Measurements from ENCODE around the gene MMP24.
"Not testable (repeated sequence)": the region's sequence is repeated elsewhere in the genome, so short reads cannot be mapped to it uniquely, and the experiment has no call there.

MMP24 gene

DNA sequence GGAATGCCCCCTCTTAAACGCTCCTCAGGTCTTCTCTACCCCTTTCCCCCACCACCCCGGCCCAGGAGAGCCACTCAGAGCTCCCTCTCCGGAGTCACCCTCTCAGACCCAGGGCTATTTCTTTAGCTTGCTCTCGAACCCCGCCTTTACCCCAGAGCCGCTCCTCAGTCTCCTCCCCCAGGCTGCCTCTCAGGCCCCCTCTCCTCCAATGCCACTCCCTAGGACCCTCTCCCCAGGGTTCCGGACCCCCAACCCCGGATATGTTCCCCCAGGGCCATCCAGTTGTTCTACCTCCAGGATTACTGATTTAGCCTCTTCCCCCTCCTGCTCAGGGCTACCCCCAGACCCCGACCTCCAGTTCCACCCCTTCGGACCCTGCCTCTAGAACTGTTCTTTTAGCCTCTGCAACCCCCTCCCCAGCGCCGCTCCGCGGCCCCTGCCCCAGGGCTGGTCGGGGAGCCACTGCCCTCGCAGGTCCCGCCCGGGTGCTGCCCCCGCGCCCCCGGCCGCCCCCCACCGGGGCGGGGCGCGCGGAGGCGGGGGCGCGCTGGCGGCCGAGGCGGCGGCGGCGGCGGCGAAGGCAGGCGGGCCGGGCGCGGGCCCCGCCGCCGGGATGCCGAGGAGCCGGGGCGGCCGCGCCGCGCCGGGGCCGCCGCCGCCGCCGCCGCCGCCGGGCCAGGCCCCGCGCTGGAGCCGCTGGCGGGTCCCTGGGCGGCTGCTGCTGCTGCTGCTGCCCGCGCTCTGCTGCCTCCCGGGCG is at the start of gene MMP24:
TSS of gene MMP24 (plus strand) at position 565 of the 758 bp plus-strand sequence. CDS start at position 614, 49 bp downstream.
- no peak for DNase-seq (ENCODE audit: low read depth in 2 of 2)

- DNase-seq (ENCODE audit: low read depth in 2 of 2): no peak
Observed at GRCh38 chr20:35179292-35180212, 46.9 kb upstream of the MMP24 start.

- DNase-seq (ENCODE audit: low read depth in 2 of 2): no peak
Observed at GRCh38 chr20:35180266-35180665, 46.2 kb upstream of the MMP24 start.

DNA sequence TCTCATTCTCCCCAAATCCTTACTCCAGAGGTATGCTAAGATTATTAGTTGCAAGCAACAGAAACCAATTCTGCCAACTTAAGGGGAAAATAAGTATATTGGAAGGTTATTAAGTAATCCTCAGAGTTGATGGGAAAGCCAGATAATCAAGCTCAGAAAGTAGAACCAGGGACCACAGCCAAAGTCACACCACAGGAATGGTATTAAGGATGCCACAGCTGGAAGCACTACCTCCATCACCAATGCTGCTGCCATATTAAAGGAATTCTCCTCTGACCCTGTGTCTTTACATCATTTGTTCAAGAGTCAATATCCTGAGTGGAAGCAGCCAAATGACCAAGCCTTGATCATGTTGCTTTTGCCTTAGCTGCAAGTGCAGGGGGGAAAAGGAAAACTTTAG is 44.8 kb upstream of the MMP24 start:
- DNase-seq (ENCODE audit: low read depth in 2 of 2): no peak

- not testable (repeated sequence) for DNase-seq (ENCODE audit: low read depth in 2 of 2)
Observed at GRCh38 chr20:35186691-35187289, 39.7 kb upstream of the MMP24 start.

DNA sequence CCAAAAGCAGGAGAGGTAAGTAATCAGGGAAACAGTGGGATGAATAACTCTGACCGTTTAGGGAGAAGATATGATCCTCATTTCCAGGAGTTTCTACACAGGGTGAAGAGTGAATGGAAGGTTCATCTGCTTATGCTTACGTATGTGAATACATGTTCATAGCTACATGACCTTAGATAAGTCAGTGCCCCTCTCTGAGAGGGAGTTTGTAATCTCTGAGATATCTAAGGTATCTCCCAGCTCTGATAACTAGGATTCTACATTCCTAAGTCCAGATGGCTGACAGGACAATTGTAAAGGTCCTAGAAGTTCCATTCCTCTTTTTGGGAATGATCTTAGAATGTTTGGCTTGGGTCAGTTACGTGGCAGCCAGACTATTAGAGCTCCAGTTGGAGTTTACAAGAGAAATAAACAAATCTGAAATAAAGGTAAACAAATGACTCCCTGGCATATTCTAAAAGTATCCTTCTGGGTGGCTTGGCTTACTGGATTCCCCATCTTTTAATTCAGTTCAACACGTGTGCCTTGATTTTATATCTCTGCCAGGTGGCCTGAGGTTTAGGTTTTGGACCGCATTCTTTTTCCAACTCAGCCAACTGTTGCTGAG is 38.8 kb upstream of the MMP24 start:
- DNase-seq (ENCODE audit: low read depth in 2 of 2): no peak

GRCh38 chr20:35189223-35189622 is 37.3 kb upstream of the MMP24 start:
- DNase-seq (ENCODE audit: low read depth in 2 of 2): not testable (repeated sequence)

DNA sequence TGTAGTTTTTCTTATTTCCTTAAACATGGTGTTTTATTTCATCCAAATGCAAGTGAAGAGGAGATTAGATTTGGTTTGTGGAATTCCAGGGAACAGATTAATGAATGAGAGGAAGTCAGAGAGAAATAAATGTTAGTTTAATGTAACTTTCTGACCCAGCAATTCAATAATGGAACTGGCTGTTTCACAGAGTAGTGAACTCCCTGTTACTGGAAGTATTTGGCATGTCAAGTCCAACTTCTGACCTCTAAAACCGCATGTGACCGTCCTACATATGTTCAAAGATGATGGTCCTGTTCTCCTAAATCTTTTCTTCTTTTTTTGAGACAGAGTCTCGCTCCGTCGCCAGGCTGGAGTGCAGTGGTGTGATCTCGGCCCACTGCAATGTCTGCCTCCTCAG is 35.9 kb upstream of the MMP24 start:
- DNase-seq (ENCODE audit: low read depth in 2 of 2): no peak

DNA sequence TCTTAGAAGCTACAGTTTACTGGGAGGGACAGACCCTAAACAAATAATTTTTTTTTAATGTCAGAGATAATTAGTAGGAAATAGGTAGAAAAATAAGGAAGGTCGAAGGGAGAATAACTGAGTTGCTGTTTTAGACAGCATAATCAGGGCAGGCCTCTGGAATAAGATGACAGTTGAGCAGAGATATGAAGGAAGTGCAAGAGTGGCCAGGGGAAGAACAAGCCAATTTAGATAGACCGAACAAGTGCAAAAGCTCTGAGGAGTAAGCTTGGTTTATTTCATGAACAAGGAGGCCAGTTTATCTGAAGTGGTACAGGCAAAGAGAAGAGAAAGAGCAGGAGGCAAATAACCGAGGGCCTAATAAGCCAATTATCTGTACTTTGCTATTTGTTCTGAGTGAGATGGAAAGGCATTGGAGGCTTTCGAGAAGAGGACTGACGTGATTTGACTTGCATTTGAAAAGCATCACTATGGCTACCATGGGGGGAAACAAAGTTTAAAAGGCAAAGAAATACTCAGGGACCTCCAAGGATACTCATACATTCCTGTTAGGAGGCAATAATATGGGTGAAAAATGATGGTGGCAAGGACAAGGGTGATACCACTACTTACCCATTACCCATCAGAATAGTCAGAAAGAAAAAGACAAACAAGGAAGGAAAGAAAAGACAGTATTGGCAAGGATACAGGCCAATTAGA is 34.9 kb upstream of the MMP24 start:
- DNase-seq (ENCODE audit: low read depth in 2 of 2): no peak

- no peak for DNase-seq (ENCODE audit: low read depth in 2 of 2)
Observed at GRCh38 chr20:35192118-35192872, 34.2 kb upstream of the MMP24 start.

DNA sequence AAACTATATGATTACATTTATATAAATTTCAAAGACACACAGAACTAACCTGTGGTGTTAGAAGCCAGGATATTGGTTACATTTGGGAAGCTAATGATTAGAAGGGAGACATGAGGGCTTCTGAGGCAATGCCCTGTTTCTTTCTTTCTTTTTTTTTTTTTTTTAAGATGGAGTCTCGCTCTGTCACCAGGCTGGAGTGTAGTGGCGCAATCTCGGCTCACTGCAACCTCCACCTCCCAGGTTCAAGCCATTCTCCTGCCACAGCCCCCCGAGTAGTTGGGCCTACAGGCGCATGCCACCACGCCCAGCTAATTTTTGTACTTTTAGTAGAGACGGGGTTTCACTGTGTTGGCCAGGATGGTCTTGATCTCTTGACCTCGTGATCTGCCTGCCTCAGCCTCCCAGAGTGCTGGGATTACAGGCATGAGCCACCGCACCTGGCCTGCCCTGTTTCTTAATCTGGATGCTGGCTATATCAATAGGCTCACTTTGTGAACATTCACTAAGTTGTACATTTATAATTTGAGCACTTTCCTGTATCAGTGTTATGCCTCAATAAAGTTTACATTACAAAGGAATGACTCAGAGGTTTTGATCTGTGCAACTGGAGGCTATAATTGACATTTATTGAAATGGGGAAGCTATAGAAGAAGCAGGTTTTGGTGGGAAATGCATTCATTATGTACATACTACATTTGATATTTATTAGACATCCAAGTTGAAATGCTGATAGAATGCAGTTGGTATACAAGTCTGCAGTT is 33.3 kb upstream of the MMP24 start:
- DNase-seq (ENCODE audit: low read depth in 2 of 2): not testable (repeated sequence)

DNA sequence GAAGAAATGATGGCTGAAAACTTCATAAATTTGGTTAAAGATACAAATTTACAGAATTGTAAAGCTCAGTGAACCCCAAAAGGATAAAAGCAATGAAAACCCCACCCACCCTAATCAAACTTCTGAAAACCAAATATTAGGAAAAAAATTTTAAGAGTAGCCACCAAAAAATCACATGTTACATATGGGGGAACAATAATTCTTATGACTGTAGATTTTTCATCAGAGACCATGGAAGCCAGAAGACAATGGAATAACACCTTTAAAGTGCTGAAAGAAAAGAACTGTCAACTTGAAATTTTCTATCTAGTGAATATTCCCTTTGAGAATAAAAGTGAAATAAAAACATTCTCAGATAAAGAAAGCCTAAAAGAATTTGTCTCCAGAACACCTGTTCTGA is 30.2 kb upstream of the MMP24 start:
- no peak for DNase-seq (ENCODE audit: low read depth in 2 of 2)

GRCh38 chr20:35199740-35200139 is 26.8 kb upstream of the MMP24 start:
- no peak for DNase-seq (ENCODE audit: low read depth in 2 of 2)

GRCh38 chr20:35200267-35200666 is 26.2 kb upstream of the MMP24 start:
- DNase-seq (ENCODE audit: low read depth in 2 of 2): no peak

DNA sequence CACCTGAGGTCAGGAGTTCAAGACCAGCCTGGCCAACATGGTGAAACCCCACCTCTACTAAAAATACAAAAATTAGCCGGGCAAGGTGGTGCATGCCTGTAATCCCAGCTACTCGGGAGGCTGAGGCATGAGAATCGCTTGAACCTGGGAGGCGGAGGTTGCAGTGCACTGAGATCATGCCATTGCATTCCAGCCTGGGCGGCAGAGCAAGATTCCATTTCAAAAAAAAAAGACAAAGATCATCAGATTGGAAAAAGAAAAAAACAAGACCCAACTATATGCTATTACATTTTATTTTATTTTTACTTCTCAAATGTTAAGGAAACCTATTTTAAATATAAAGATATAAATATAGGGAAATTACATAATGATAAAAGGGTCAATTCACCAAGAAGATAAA is 25.0 kb upstream of the MMP24 start:
- DNase-seq (ENCODE audit: low read depth in 2 of 2): not testable (repeated sequence)

DNA sequence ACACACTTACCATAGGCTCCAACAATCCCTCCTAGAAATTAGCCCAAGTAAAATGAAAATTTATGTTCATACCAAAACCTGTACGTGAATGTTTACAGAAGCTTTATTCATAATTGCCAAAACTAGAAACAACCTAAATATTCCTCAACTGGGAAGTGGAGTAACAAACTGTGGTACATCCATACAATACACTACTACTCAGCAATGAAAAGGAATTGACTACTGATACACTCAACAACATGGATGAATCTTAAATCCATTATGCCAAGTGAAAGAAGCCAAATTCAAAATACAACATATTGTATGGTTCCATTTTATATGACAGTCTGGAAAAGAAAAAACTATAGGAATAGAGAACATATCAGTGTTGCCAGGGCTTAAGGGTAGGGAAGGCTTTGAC is 19.7 kb upstream of the MMP24 start:
- no peak for DNase-seq (ENCODE audit: low read depth in 2 of 2)

- DNase-seq (ENCODE audit: low read depth in 2 of 2): peak; percentile 30 to 52
Observed at GRCh38 chr20:35207950-35208611, 18.4 kb upstream of the MMP24 start.

DNA sequence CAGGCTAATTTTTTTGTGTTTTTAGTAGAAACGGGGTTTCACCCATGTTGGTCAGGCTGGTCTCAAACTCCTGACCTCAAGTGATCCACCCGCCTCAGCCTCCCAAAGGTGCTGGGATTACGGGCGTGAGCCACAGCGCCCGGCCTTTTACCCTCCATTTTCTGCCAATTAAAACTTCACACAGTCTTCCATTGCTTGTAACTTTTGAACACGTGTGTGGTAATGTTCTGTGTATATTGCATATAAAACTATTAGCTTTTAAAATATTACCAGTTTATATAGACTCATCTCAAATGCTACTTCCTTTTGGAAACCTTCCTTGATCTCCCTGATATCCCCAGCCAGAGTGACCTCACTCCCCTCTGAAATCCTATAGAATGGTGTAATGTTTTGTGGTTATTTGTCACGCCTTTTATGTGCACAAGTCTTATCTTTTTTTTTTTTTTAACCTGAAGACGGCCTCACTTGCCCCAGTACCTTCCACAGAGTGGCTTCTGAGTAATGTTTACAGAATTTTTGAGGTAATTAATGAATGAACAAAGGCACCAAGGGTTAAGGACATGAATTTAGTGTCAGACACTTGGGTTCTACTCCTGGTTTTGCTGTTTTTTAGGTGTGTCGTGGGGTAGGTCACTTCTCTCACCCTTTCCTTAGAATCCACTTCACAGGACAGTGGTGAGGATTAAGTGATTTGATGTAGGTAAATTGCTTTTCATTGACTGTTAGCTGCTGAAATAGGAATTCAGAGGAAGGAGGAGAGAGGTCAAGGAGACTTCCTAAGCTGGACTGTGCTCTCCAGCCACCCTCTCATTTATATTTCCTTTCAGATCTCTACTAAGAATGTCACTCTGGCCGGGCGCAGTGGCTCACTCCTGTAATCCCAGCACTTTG is 11.2 kb upstream of the MMP24 start:
- no peak for DNase-seq (ENCODE audit: low read depth in 2 of 2)
